Keratinocyte (primary cell): ENCODE measurements around the gene ELAVL1. TPM values are rescaled to one million over a fixed set of nuclear protein-coding genes. Genes with fewer than 3 reads are reported as not detected.

Source experiments
- DNase-seq: peaks from one replicate; pipeline ENCODE4 v3.0.0-alpha.2; 2011; ENCODE audit warnings: low read depth, missing footprints, low spot score
- FAIRE-seq: peaks from 2 replicates; lab custom pipeline; 2011; peaks lifted over from hg19 to GRCh38; lab: Jason Lieb, UNC
- H2AFZ ChIP-seq: 2 replicates; pipeline ENCODE4 v1.6.0; 2012; ENCODE audit warnings: low read length, control low read depth, inconsistent platforms; ENCODE audit not compliant: control insufficient read depth
- H3K27ac ChIP-seq: 2 replicates; pipeline ENCODE4 v1.5.1; 2011; ENCODE audit warnings: low read length; ENCODE audit not compliant: control insufficient read depth, insufficient read depth
- H3K27me3 ChIP-seq: 3 replicates; pipeline ENCODE4 v1.6.0; 2011; ENCODE audit warnings: low read length; ENCODE audit not compliant: control insufficient read depth, insufficient read depth; ENCODE audit errors: extremely low read depth
- H3K36me3 ChIP-seq, 2 experiments: 2 replicates in 1 of 2; 3 replicates in 1 of 2; pipeline ENCODE4 v1.5.1; 2011; ENCODE audit warnings: low read length in 2 of 2, mild to moderate bottlenecking in 1 of 2; ENCODE audit not compliant: control insufficient read depth in 2 of 2, insufficient read depth in 2 of 2; ENCODE audit errors: extremely low read depth in 1 of 2
- H3K4me1 ChIP-seq: 3 replicates; pipeline ENCODE4 v1.5.1; 2011; ENCODE audit warnings: low read length; ENCODE audit not compliant: control insufficient read depth, insufficient read depth; ENCODE audit errors: extremely low read depth
- H3K4me2 ChIP-seq: 3 replicates; pipeline ENCODE4 v1.6.0; 2011; ENCODE audit warnings: low read depth, low read length; ENCODE audit not compliant: control insufficient read depth, insufficient read depth; ENCODE audit errors: extremely low read depth
- H3K4me3 ChIP-seq, 3 experiments: fragments of 200-600 bp in 1 of 3; sonication (generic) in 1 of 3; 2 replicates in 2 of 3; 3 replicates in 1 of 3; pipeline ENCODE4 v1.5.1; 2011 to 2016; ENCODE audit warnings: low read length in 3 of 3, mild to moderate bottlenecking in 3 of 3, control low read depth in 2 of 3, inconsistent platforms in 1 of 3, low read depth in 1 of 3, mixed read lengths in 1 of 3, mixed run types in 1 of 3, moderate library complexity in 1 of 3; ENCODE audit not compliant: control insufficient read depth in 2 of 3, insufficient read depth in 2 of 3; ENCODE audit errors: extremely low read depth in 1 of 3
- H3K79me2 ChIP-seq: 2 replicates; pipeline ENCODE4 v1.6.0; 2012; ENCODE audit warnings: low read length; ENCODE audit not compliant: control insufficient read depth, insufficient read depth
- H3K9ac ChIP-seq: 3 replicates; pipeline ENCODE4 v1.6.0; 2011; ENCODE audit warnings: low read length; ENCODE audit not compliant: control insufficient read depth, insufficient read depth; ENCODE audit errors: extremely low read depth
- H3K9me1 ChIP-seq: 3 replicates; pipeline ENCODE4 v1.6.0; 2011; ENCODE audit warnings: low read length; ENCODE audit not compliant: control insufficient read depth, insufficient read depth; ENCODE audit errors: extremely low read depth
- H3K9me3 ChIP-seq: 2 replicates; pipeline ENCODE4 v1.5.1; 2012; ENCODE audit warnings: low read depth, low read length; ENCODE audit not compliant: control insufficient read depth
- H4K20me1 ChIP-seq: 3 replicates; pipeline ENCODE4 v1.6.0; 2011; ENCODE audit warnings: low read length; ENCODE audit not compliant: control insufficient read depth, insufficient read depth; ENCODE audit errors: extremely low read depth
- EZH2 ChIP-seq: IDR thresholded peaks from one replicate; pipeline ENCODE4 v1.6.1; 2012; ENCODE audit warnings: inconsistent platforms, mild to moderate bottlenecking, low read length, moderate library complexity
- dilution Hi-C: fragments of 300-500 bp; cut with MboI; formaldehyde crosslinking; loops from one replicate; pipeline ENCODE4 v1.7.0; 2020; ENCODE audit warnings: low sequenced_read_pairs; ENCODE audit not compliant: extremely low pct_ligation_motif_present
- polyA plus RNA-seq, 5 experiments: library from polyadenylated mRNA; depleted of rRNA in 3 of 5; stranded (reverse) in 3 of 5; stranded (forward) in 1 of 5; unstranded in 1 of 5; fragments of >200 nt; gene quantifications; 1 replicate in 1 of 5; 2 replicates in 3 of 5; 3 replicates in 1 of 5; pipeline versions ENCODE4 v1.2.1 to v1.2.3, GENCODE V29; 2011 to 2012; ENCODE audit warnings: missing spikeins in 2 of 5, low read depth in 1 of 5, low replicate concordance in 1 of 5
- TF ChIP-seq, protein P1 (sequence below), 3 experiments: IDR thresholded peaks in 1 of 3; conservative IDR thresholded peaks in 1 of 3; optimal IDR thresholded peaks in 1 of 3; 2 replicates in 2 of 3; 3 replicates in 1 of 3; pipeline versions ENCODE3 to v1.5.1; 2011; ENCODE audit warnings: low read length in 3 of 3, mild to moderate bottlenecking in 3 of 3, moderate library complexity in 2 of 3, control low read depth in 1 of 3, inconsistent platforms in 1 of 3; ENCODE audit not compliant: insufficient read depth in 2 of 3; ENCODE audit errors: extremely low read depth in 1 of 3

The ELAVL1 gene
- polyA plus RNA-seq, 1 donor (not counting 4 experiments of a cell fraction or from before 2014, with no cell fraction given): 46.9 TPM

DNA sequence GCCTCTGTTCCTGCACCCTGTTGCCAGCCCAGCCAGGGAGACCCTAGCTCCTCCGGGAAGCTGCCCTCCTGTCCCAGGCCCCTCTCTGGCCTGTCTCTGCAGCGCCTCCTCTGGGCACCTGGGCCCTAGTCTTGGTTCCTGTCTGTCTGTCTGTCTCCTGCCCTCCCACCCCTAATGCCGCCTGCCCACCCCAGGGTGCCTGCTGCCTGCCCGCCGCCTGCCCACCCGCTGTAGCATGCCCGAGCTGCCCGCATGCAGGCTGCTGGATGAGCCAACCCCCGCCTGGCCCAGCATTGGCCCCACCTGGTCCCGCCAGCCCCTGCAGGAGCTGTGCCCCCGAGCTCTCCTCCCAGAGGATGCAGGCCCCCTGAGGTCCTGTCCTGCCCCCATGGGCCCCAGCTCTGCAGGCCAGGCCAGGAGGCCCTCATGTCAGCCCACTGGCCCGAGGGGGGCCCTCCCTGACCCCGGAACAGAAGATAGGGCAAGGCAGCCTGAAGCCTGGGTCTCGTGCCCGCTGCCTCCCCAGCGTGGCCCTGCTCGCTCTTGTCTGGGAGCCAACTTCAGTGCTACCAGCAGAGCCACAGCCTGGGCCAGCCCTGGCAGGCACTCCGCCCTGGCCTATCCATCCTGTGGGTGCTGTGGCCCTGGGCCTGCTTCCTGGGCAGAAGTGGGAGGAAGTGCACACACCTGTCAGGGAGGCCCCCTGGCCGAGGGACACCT, 96.5 kb downstream of the ELAVL1 start:
- FAIRE-seq: no peak
- Histone ChIP-seq H3K4me2 (no peak overlapping the region), H4K20me1 (peaks cover 5% of the 10 kb centered on the region), H3K9ac (no peak overlapping the region), H3K27me3 (no peaks in the 10 kb centered on the region), H3K4me1 (peaks cover 22% of the 10 kb centered on the region), H3K27ac (no peak overlapping the region), H3K36me3 (peaks cover 7 to 11% of the 10 kb centered on the region in 2 experiments), H3K4me3 (no peak overlapping the region), H2AFZ (no peak overlapping the region), H3K9me3 (no peaks in the 10 kb centered on the region), H3K79me2 (peaks cover 38% of the 10 kb centered on the region), H3K9me1 (peaks cover 3% of the 10 kb centered on the region)
- TF ChIP-seq, protein P1, sequence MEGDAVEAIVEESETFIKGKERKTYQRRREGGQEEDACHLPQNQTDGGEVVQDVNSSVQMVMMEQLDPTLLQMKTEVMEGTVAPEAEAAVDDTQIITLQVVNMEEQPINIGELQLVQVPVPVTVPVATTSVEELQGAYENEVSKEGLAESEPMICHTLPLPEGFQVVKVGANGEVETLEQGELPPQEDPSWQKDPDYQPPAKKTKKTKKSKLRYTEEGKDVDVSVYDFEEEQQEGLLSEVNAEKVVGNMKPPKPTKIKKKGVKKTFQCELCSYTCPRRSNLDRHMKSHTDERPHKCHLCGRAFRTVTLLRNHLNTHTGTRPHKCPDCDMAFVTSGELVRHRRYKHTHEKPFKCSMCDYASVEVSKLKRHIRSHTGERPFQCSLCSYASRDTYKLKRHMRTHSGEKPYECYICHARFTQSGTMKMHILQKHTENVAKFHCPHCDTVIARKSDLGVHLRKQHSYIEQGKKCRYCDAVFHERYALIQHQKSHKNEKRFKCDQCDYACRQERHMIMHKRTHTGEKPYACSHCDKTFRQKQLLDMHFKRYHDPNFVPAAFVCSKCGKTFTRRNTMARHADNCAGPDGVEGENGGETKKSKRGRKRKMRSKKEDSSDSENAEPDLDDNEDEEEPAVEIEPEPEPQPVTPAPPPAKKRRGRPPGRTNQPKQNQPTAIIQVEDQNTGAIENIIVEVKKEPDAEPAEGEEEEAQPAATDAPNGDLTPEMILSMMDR (optimal IDR thresholded peaks at IDR 0.05 in 1 of 3, IDR thresholded peaks at IDR 0.05 in 1 of 3, conservative IDR thresholded peaks at IDR 0.05 in 1 of 3; ENCODE audit: extremely low read depth in 1 of 3, insufficient read depth in 2 of 3, low read length in 3 of 3): peak in 1 of 3 experiments; percentile 9
- TF ChIP-seq EZH2: no peak
- dilution Hi-C loops: no loop called here
- DNase-seq: no peak

Other genes starting within 250 kb of the ELAVL1 start
- 0.03 TPM in 1 of 3 replicates, not detected in the others for gene CLEC4M, start 242.4 kb downstream of the ELAVL1 start, polyA plus RNA-seq
- gene EVI5L, start 175.4 kb downstream of the ELAVL1 start, polyA plus RNA-seq: 7.5 to 14.8 TPM (median 8.5 TPM) in 3 replicates
- 0.05 TPM in 2 of 3 replicates, not detected in the other for gene PRR36, start 131.3 kb downstream of the ELAVL1 start, polyA plus RNA-seq
- gene LRRC8E, start 117.1 kb downstream of the ELAVL1 start, polyA plus RNA-seq: 11.5 to 22.2 TPM (median 13.5 TPM) in 3 replicates
- gene MAP2K7, start 101.8 kb downstream of the ELAVL1 start, polyA plus RNA-seq: 8.4 to 11.7 TPM (median 10.9 TPM) in 3 replicates
- 0.28 to 0.72 TPM (median 0.68 TPM) in 3 replicates for gene TGFBR3L, start 90.8 kb downstream of the ELAVL1 start, polyA plus RNA-seq
- gene SNAPC2, start 85.3 kb downstream of the ELAVL1 start, polyA plus RNA-seq: 10.7 to 15.5 TPM (median 10.8 TPM) in 3 replicates
- 0.41 to 2.1 TPM (median 1.5 TPM) in 3 replicates for gene CTXN1, start 79.5 kb downstream of the ELAVL1 start, polyA plus RNA-seq
- 32.4 to 37.1 TPM (median 34.8 TPM) in 3 replicates for gene TIMM44, start 62.0 kb downstream of the ELAVL1 start, polyA plus RNA-seq
- gene CCL25, start 47.1 kb upstream of the ELAVL1 start, polyA plus RNA-seq: not detected in 3 replicates
- gene FBN3, start 144.0 kb upstream of the ELAVL1 start, polyA plus RNA-seq: not detected in 3 replicates
- gene CERS4, start 203.7 kb upstream of the ELAVL1 start, polyA plus RNA-seq: 12.8 to 43.4 TPM (median 19.8 TPM) in 3 replicates